B cell (primary cell): ENCODE results near the gene ZSCAN30. TPM values are rescaled to one million over a fixed set of nuclear protein-coding genes. Genes with fewer than 3 reads are reported as not detected.

Source experiments
- ATAC-seq: fragments of 200-7000 bp; cut with Tn5 transposase; one replicate; pipeline ENCODE4 v1.10.0; 2021; ENCODE audit warnings: low read depth, mild to moderate bottlenecking, moderate number of reproducible peaks, moderate library complexity
- CTCF ChIA-PET: fragments of 350-600 bp; sonication (Branson Sonifier 250); formaldehyde crosslinking; loops from one replicate; lab custom pipeline; 2021; ENCODE audit warnings: antibody characterized with exemption, inconsistent platforms; lab: Charles Lee
- POLR2A ChIA-PET: fragments of 350-600 bp; sonication (Branson Sonifier 250); formaldehyde crosslinking; loops from one replicate; lab custom pipeline; 2021; ENCODE audit warnings: antibody characterized with exemption; lab: Charles Lee
- DNase-seq: peaks from one replicate; pipeline ENCODE4 v3.0.0; 2013
- H2AFZ ChIP-seq: 2 replicates; pipeline ENCODE4 v1.6.1; 2012; ENCODE audit warnings: mild to moderate bottlenecking, low read depth, low read length; ENCODE audit not compliant: insufficient read depth, poor library complexity, severe bottlenecking
- H3K27ac ChIP-seq, 2 donors: 1 replicate in 1 of 2; 2 replicates in 1 of 2; pipeline ENCODE4 v1.5.1; 2012 to 2013; ENCODE audit warnings: low read length in 2 of 2, mild to moderate bottlenecking in 2 of 2, moderate library complexity in 1 of 2
- H3K27me3 ChIP-seq, 4 experiments: fragments of 200-600 bp in 1 of 4; sonication (generic) in 1 of 4; replicated peaks in 1 of 4; 1 replicate in 2 of 4; 2 replicates in 2 of 4; pipeline versions ENCODE4 v1.6.1 to v1.7.0; 2013 to 2016; ENCODE audit warnings: low read length in 3 of 4, mild to moderate bottlenecking in 2 of 4, mixed read lengths in 1 of 4, moderate library complexity in 1 of 4; ENCODE audit not compliant: insufficient read depth in 4 of 4, control insufficient read depth in 3 of 4; ENCODE audit errors: control extremely low read depth in 1 of 4
- H3K36me3 ChIP-seq, 2 experiments: replicated peaks in 1 of 2; 1 replicate in 1 of 2; 2 replicates in 1 of 2; pipeline versions ENCODE4 v1.6.1 to v1.7.1; 2013; ENCODE audit warnings: low read length in 1 of 2; ENCODE audit not compliant: insufficient read depth in 2 of 2, control insufficient read depth in 1 of 2; ENCODE audit errors: control extremely low read depth in 1 of 2, extremely low read depth in 1 of 2
- H3K4me1 ChIP-seq, 2 donors: fragments of 200-600 bp in 1 of 2; sonication (generic) in 1 of 2; 1 replicate in 1 of 2; 2 replicates in 1 of 2; pipeline versions ENCODE4 v1.5.1 to v1.6.1; 2013 to 2017; ENCODE audit warnings: low read length in 2 of 2; ENCODE audit not compliant: control insufficient read depth in 2 of 2, insufficient read depth in 2 of 2
- H3K4me2 ChIP-seq: replicated peaks from 2 replicates; pipeline ENCODE3; 2012; ENCODE audit warnings: mild to moderate bottlenecking, low read depth, low read length; ENCODE audit not compliant: poor library complexity, severe bottlenecking
- H3K4me3 ChIP-seq, 5 experiments: fragments of 200-600 bp in 1 of 5; sonication (generic) in 1 of 5; 1 replicate in 3 of 5; 2 replicates in 2 of 5; pipeline versions ENCODE4 v1.5.1 to v1.7.0; 2011 to 2016; ENCODE audit warnings: low read length in 4 of 5, mild to moderate bottlenecking in 4 of 5, low read depth in 2 of 5, control low read depth in 1 of 5, moderate library complexity in 1 of 5; ENCODE audit not compliant: insufficient read depth in 1 of 5; ENCODE audit errors: control extremely low read depth in 1 of 5, extremely low read depth in 1 of 5
- H3K79me2 ChIP-seq: fragments of 200-600 bp; sonication (generic); one replicate; pipeline ENCODE4 v1.6.0; 2016; ENCODE audit warnings: low read length; ENCODE audit not compliant: control insufficient read depth, insufficient read depth
- H3K9ac ChIP-seq: fragments of 200-600 bp; sonication (generic); 2 replicates; pipeline ENCODE4 v1.6.1; 2017; ENCODE audit warnings: mild to moderate bottlenecking, low read length, moderate library complexity
- H3K9me3 ChIP-seq, 3 donors: one replicate each; pipeline versions ENCODE4 v1.6.1 to v1.7.1; 2013; ENCODE audit warnings: low read length in 2 of 3; ENCODE audit not compliant: control insufficient read depth in 2 of 3, insufficient read depth in 1 of 3; ENCODE audit errors: control extremely low read depth in 1 of 3
- H4K20me1 ChIP-seq: 2 replicates; pipeline ENCODE4 v1.6.0; 2012; ENCODE audit warnings: mild to moderate bottlenecking, low read length; ENCODE audit not compliant: insufficient read depth, control insufficient read depth, poor library complexity, severe bottlenecking
- H3K27ac Mint-ChIP-seq: one replicate; pipeline ENCODE4 v1.8.0; 2021; ENCODE audit warnings: mixed read lengths
- H3K27me3 Mint-ChIP-seq: one replicate; pipeline ENCODE4 v1.8.0; 2021; ENCODE audit warnings: mixed read lengths
- H3K4me1 Mint-ChIP-seq: one replicate; pipeline ENCODE4 v1.8.0; 2021; ENCODE audit warnings: mixed read lengths
- H3K4me3 Mint-ChIP-seq: one replicate; pipeline ENCODE4 v1.8.0; 2021; ENCODE audit warnings: mixed read lengths
- H3K9me3 Mint-ChIP-seq: one replicate; pipeline ENCODE4 v1.8.0; 2022; ENCODE audit warnings: mixed read lengths; ENCODE audit not compliant: insufficient read depth
- CTCF ChIP-seq: fragments of 200-600 bp; IDR thresholded peaks from one replicate; pipeline ENCODE4 v1.8.0; 2022; ENCODE audit warnings: antibody characterized with exemption, mild to moderate bottlenecking
- EZH2 ChIP-seq: IDR thresholded peaks from 2 replicates; pipeline ENCODE4 v1.6.1; 2012; ENCODE audit warnings: borderline replicate concordance, low read depth, mild to moderate bottlenecking, moderate library complexity, low read length; ENCODE audit not compliant: insufficient read depth, poor library complexity, severe bottlenecking
- WGBS: methylation state at CpG from one replicate; pipeline ENCODE4 v1.1.5; 2013; ENCODE audit warnings: missing lambda C conversion rate; ENCODE audit not compliant: insufficient coverage; 5-methylcytosine and 5-hydroxymethylcytosine counted together
- intact Hi-C: fragments of 100-400 bp; cut with micrococcal nuclease; formaldehyde crosslinking; loops from one replicate; pipeline ENCODE4 v1.10.0; 2022
- polyA plus RNA-seq: library from polyadenylated mRNA; depleted of rRNA; stranded (reverse); fragments of >200 nt; gene quantifications from 2 replicates; pipeline ENCODE4 v1.2.3, GENCODE V29; 2012
- total RNA-seq, 2 donors: library from RNA; stranded (reverse); fragments of 120-200 nt in 1 of 2; gene quantifications; 1 replicate in 1 of 2; 2 replicates in 1 of 2; pipeline versions ENCODE4 v1.2.3 to v1.2.4, GENCODE V29; 2013 to 2022

The ZSCAN30 gene
- total and polyA plus RNA-seq, 2 donors (not counting 1 experiment from before 2014, with no cell fraction given), result 11.0 to 37.3 TPM

- Mint-ChIP-seq H3K27ac (peak within 1 kb of the TSS; percentile 99), H3K9me3 (peaks cover 3% of the 10 kb centered on the region), H3K4me1 (peaks cover 29% of the 10 kb centered on the region), H3K4me3 (peak within 1 kb of the TSS; percentile 91), H3K27me3 (no peaks in the 10 kb centered on the region)
- peaks cover 0 to 11% (median 8%) of the 10 kb centered on the region in 3 donors for H3K9me3 ChIP-seq
- ATAC-seq (peak; percentile 98), DNase-seq (peak; percentile 97)
- TF ChIP-seq CTCF (no peak), EZH2 (no peak)
- CTCF ChIA-PET, result interaction anchor here (0.7 to 2.6 kb wide), 14 partner anchors 9 to 235 kb away, joined by 3 to 13 read pairs (median 4); partner anchors contain the start of genes ZNF24 and ZSCAN30
- no peaks in the 10 kb centered on the region for H4K20me1 ChIP-seq
- peak within 1 kb of the TSS; percentile 65 for H3K4me2 ChIP-seq
- H3K36me3 ChIP-seq, result peaks cover 16 to 34% of the 10 kb centered on the region in 2 experiments
- H3K79me2 ChIP-seq, result peaks cover 42% of the 10 kb centered on the region
- POLR2A ChIA-PET, result interaction anchor here (0.8 to 2.9 kb wide), 5 partner anchors 26 to 732 kb away, joined by 3 to 15 read pairs (median 12); partner anchors contain the start of genes RMP24, ZNF24 and ZSCAN30
- H3K9ac ChIP-seq, result peak within 1 kb of the TSS; percentile 95
- H3K27me3 ChIP-seq, result no peaks in the 10 kb centered on the region
- H3K4me3 ChIP-seq, result peak within 1 kb of the TSS; percentile 79 to 95 (median 91)
- under 1% methylated on average over 53 of the region's 60 CpGs for WGBS
- peaks cover 10 to 12% of the 10 kb centered on the region in 2 donors for H3K4me1 ChIP-seq
- H3K27ac ChIP-seq, result peak within 1 kb of the TSS; percentile 97
- intact Hi-C loops, result loop anchor here (1.0 to 2.0 kb wide), 7 partner anchors 26 to 731 kb away; partner anchors contain the start of genes GALNT1, INO80C, MAPRE2 and RMP24
- peak within 1 kb of the TSS; percentile 80 for H2AFZ ChIP-seq
These were observed 49.2 kb downstream of the ZSCAN30 start, which contains the start of gene ZNF397 for GRCh38 chr18:35240664-35241447. Gene ZNF397, plus strand, starts transcription at chr18:35241034. Its CDS starts 1,437 bp downstream, at chr18:35242471.
